HG03135 (cell line): Measurements from ENCODE around the gene HIVEP2.

Source experiments
- ATAC-seq: cut with Tn5 transposase; IDR thresholded peaks from one replicate; pipeline ENCODE4 v1.9.1; 2021; ENCODE audit warnings: mild to moderate bottlenecking, moderate library complexity; ENCODE audit not compliant: unreplicated experiment

Gene HIVEP2

GRCh38 chr6:142926177-142926493 is 18.8 kb downstream of the HIVEP2 start:
- no peak for ATAC-seq

GRCh38 chr6:142925575-142926110 is 19.3 kb downstream of the HIVEP2 start:
- no peak for ATAC-seq

DNA sequence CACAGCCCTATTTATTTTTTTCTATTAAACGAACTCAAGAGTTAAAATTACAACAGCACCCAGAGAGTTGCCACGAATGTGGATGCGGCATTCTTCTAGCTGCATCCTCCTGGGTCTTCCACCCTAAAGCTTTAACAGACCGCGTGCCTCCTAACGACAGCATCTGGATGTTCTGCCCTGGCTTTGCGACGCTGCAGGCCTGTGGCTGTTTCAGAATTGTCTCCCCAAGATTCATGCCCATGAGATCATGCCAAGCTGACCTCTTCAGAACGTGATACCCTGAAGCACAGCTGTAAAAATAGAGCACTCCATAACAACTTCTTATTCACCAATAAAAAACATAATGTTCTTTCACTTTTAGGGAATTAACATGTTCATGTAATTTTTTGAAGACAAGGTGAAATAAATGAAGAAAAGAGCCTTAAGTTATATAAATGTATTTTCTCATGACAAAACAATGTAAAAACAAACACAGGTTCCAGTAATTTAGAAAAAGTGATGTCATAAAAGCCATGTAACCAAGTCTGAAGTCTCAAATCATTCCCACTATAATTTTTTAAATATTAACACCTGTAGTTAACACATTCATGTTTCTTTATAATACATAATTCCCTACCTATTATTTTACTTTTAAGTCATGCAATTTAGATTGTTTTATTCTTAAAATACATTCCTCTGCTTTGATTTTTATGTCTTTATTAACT is 26.5 kb downstream of the HIVEP2 start:
- no peak for ATAC-seq

- no peak for ATAC-seq
Observed at GRCh38 chr6:142916881-142917280, 28.1 kb downstream of the HIVEP2 start.

- no peak for ATAC-seq
Observed at GRCh38 chr6:142914937-142915697, 29.9 kb downstream of the HIVEP2 start.

DNA sequence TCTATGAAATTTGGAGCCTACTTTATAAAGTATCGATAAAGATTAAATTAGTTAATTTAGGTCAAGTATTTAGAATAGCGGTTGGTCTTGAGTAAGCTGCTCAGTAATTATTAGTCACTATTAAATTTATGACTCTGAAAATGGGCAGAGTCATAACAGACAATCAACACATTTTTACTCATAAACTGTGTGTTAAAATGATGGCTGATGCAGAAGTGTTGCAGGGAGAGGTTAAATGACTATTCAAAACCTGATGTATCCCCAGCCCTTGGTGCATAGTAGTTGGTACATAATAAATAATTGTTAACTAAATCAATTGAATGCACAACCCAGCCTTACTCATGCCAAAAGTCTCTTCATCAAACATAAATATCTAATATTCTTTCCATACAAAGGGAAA is 30.6 kb downstream of the HIVEP2 start:
- no peak for ATAC-seq

GRCh38 chr6:142913511-142914047 is 31.4 kb downstream of the HIVEP2 start:
- peak; percentile 94 for ATAC-seq

GRCh38 chr6:142913036-142913510 is 31.9 kb downstream of the HIVEP2 start:
- peak; percentile 68 for ATAC-seq

GRCh38 chr6:142912125-142912524 is 32.9 kb downstream of the HIVEP2 start:
- ATAC-seq, result no peak

DNA sequence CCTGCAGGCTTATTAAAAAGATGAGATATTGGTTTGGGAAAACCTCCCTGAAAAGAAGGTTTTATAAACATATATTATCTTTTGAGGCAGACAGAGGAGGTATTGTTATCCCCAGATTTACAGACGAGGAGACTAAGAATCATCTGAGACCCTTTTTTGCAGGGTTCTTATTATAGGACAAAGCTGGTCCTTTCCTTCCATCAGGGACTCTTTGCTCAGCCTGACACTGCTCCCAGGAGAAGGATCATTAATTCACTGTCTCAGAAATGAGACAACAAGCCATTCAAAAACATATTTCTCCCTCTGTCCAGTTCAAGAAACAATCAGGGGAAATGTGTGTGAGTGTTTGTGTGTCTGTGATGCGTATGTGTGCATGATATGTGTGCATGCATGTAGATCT is 33.5 kb downstream of the HIVEP2 start:
- ATAC-seq, result no peak

- no peak for ATAC-seq
Observed at GRCh38 chr6:142909686-142910085, 35.3 kb downstream of the HIVEP2 start.

DNA sequence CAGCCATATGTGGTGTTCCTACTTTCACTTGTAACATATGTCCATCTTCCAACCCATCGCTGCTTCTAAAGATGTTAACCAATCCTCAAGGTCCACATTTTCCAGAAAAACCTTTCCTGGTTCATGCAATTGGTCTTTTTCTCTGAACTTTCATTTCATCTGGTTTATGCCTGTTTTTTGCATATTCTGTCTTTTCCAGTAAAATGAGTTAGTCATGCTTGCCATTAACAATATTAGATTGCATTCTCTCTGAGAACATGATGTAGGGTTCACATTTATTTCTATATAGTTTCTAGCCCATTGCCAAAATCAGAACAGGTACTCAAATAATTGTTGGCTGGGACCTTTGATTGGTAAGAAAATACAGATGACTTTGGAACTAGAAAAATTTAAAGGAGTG is 36.7 kb downstream of the HIVEP2 start:
- ATAC-seq, result no peak

- ATAC-seq, result peak; percentile 7
Observed at GRCh38 chr6:142907544-142907943, 37.4 kb downstream of the HIVEP2 start.

DNA sequence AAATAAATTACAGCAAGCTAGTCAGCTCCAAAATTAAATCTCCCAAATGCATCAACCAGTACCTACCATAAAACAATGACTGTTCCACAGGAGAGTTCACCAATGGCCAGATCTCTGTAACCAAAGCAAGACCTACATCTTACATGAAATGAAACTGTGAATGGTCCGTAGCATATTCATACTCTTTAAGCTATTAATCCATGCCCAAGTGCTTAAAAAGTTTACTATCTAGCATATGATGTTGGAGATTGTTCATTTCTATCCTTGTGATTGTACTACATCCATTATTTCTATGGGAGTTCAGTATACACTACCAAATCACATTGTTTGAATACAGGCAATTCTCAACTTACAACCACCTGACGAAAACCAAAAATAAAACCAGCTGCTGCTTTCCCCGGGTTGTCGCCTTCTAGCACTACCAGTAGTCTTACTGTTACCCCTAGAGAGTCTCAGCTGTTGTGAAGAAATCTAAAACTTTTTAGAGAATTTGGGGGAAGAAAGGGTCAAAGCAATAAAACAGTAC is 38.0 kb downstream of the HIVEP2 start:
- ATAC-seq, result peak; percentile 55

GRCh38 chr6:142903812-142904211 is 41.2 kb downstream of the HIVEP2 start:
- no peak for ATAC-seq

GRCh38 chr6:142902636-142903053 is 42.3 kb downstream of the HIVEP2 start:
- ATAC-seq, result peak; percentile 71

GRCh38 chr6:142901611-142902010 is 43.4 kb downstream of the HIVEP2 start:
- ATAC-seq, result no peak

DNA sequence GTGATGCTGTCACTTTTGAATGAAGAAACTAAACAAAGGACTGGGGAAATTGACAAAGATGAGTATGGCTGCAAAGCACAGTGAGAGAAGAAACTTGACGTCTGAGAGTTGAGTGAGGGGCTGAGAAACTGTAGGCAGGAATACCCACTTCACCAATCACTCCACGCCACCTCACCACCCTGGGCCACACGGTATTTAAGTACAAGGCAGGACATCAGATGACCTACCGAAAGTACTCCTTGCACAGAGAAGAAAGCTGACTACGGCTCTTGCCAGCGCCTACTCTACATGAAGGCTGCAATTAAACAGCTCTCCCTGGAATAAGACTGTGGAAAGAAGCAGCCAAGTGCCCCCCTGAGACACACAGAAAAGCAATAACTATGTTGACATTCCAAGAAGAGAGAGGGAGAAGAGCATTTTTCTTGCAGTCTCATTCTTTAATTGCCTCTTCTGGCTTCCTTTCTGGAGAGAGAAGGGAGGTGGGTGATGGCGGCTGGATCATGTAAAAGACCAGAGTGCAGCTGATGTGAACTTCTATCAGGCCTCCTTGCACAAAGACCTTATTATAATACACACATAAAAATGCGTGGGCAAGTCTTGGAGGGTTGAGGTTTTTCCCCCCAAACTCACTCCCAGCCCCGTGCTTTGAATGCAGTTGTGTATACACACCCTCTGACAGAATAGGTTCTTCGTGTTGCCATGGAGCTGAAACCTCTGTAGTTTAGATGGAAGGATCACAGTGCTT is 44.6 kb downstream of the HIVEP2 start:
- ATAC-seq, result no peak

DNA sequence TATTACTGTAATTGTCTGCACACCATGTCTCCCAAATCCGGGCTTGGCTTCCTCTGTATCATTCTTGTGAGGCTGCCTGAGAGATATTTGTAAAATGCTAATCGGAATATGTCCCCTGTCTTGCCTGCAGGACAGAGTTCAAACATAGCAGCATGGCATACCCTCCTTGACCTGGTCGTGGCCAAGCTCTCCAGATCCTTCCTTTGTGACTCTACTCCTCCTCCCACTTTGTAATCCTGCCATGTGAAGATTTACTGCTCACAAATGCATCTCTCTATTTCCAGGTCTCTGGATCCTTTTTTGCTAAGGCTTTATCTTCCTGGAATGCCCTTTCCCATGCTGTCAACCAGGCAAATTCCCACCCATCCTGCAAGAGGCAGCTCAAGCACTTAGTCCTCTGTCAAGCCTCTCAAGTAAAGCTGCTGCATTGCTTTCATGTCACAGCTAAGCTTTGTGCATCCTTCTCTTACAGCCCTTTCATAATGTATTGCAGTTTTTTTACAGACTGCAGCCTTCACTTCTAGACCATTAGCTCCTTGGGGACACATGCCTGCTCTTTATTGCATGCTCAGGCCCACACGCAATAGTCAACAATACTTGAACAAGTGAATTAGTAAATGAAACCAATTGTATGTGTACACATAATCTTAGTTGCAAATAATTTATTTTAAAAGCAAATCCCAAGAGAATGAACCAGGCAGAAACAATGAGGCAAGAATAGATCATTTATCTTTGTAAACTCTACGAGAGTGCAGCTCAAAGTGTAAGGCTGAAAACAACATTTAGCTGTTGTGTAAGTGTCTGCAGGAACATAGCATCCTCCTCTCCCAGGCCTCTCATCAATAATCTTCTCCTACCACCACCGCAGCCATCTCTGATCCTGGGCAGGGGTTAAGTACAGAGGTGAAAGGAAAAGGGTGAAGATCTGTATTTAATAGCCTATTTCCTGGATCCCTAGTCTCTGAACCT is 45.8 kb downstream of the HIVEP2 start:
- no peak for ATAC-seq

- no peak for ATAC-seq
Observed at GRCh38 chr6:142897659-142898058, 47.3 kb downstream of the HIVEP2 start.
